Testis (tissue), 2 donors: ENCODE measurements around the gene FRMD3.

ENCODE experiments used
- CTCF ChIP-seq, 3 experiments: fragments of 450-650 bp in 2 of 3; fragments of 200-600 bp in 1 of 3; sonication (generic) in 1 of 3; IDR thresholded peaks; one replicate each; pipeline ENCODE4 v1.5.1; 2016 to 2019; ENCODE audit warnings: antibody characterized with exemption in 3 of 3, mild to moderate bottlenecking in 2 of 3, moderate library complexity in 1 of 3
- POLR2A ChIP-seq: fragments of 450-650 bp; IDR thresholded peaks from one replicate; pipeline ENCODE4 v1.6.1; 2017; ENCODE audit warnings: antibody characterized with exemption, mild to moderate bottlenecking, moderate library complexity

GRCh38 chr9:83505282-83505681, 32.9 kb downstream of the FRMD3 start:
- no peak for TF ChIP-seq CTCF (IDR thresholded peaks at IDR 0.05)
- no peak for TF ChIP-seq POLR2A
